Measurements from ENCODE around the gene CDCA4.

The CDCA4 gene

DNA sequence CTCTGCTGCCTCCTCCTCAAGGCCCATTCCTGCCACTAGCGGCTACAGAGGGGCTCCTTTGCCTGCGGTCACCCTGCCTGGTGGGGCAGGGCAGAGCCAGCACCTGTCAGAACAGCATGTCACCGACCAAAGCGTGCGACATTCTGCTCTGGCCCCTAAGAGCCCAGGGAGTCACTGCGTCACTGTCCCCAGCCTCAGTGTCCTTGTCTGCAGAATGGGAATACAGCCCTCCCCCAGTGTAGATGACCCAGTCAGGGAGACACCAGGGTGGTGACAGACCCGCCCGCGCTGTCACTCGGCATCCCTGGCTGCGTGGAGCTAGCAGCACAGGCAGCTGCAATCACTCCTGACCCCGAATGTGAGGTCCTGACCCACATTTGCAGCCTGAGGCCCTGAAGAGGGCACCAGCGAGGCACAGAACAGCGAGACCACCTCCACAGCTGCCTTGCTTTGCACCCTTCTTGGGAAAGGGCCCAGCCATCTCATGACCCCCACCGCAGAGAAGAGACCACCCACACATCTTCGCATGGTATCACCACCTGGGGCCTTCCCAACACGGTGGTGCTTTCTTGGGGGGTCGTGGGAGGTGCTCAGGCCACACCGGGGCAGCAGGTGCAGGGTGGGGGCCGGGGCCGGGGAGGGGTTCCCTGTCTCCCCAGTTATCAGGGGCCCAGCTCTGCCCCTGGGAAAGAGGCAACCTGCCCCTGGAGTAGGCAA, 45.2 kb downstream of the CDCA4 start:
- no peak for DNase-seq (ENCODE audit: low spot score)

- DNase-seq (ENCODE audit: low spot score) = no peak
These were observed 46.1 kb downstream of the CDCA4 start for GRCh38 chr14:104974665-104975390.

- DNase-seq (ENCODE audit: low spot score) = no peak
These were observed 46.7 kb downstream of the CDCA4 start for GRCh38 chr14:104974146-104974541.

- no peak for DNase-seq (ENCODE audit: low spot score)
These were observed 47.3 kb downstream of the CDCA4 start for GRCh38 chr14:104973385-104974145.

GRCh38 chr14:104973135-104973384, 47.8 kb downstream of the CDCA4 start:
- DNase-seq (ENCODE audit: low spot score) = no peak

DNA sequence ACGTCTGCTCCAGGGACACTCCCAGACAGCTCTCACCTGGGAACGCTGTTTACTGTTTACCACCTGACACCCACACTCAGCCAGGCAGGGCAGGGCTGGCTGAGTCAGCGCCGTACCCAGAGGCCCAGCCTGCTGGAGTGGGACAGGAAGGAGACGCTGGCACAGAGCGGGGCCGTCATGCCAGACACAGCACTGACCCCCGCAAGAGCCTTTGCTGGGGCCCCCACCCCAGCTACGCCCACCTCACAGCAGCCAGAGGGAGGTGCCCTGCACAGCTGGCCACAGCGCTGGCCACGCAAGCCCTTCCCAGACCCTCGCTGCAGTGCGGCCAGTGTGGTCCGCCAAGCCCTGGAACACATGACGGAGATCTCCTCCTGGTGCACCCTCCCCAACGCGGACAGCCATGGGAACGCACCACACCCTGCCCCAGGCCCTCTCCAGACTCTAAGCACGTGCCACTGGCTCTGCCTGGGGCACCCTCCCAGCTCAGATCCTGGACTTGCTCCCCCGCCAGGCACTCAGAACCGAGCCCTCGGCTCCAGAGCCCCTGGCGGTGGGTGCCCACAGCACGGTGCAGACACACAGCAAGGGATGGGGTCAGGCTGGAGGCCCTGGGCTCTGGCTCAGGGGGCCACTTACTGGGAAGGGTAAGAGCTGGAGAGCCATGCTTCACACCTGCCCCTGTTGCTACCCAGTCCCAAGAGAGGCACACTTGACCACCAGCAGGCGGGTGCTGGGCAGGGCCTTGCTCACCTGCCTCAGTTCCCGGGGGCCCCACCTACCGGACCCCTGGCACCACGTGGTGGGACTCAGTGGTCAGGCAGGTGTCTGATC, 48.4 kb downstream of the CDCA4 start:
- no peak for DNase-seq (ENCODE audit: low spot score)

- DNase-seq (ENCODE audit: low spot score) = no peak
These were observed 49.2 kb downstream of the CDCA4 start for GRCh38 chr14:104971447-104972240.

DNA sequence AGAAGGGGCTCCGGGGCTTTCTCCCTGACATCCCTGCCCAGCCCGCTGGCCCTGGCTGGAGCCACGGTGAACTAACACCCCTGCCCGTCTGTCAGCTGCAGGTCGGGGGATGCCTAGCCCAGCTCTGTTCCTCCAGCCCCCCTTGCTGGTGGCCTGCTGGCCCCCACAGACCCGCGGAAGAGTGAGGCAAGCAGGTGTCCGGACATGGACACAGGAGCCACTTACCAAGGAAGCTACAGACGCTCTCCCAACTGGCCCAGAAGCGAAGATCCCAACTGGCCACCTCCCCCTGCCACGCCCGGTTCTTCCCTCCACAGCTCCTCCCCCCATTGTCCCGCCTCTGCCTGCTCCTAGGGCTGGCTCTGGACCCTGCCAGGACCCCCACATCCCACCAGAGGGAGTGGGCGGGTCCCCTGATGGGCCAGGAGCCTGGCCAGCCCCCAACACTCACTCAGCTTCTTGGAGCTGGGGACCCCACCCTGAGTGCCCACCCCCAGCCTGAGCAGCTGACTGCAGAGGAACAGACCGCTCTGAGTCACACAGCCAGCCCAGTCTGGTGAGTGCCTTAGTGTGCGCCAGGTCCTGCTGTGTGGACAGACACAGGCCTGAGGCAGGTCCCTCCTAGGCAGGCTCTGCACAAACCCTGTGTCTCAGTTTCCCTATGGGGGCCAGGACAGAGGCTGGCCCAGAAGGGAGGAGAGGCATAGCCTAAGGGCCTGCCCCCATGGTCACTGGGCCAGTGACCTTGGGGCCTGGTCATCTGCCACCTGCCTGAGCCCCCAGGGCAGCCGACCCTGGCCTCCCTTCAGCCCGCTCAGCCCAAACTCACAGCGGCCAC, 50.4 kb downstream of the CDCA4 start:
- no peak for DNase-seq (ENCODE audit: low spot score)

DNA sequence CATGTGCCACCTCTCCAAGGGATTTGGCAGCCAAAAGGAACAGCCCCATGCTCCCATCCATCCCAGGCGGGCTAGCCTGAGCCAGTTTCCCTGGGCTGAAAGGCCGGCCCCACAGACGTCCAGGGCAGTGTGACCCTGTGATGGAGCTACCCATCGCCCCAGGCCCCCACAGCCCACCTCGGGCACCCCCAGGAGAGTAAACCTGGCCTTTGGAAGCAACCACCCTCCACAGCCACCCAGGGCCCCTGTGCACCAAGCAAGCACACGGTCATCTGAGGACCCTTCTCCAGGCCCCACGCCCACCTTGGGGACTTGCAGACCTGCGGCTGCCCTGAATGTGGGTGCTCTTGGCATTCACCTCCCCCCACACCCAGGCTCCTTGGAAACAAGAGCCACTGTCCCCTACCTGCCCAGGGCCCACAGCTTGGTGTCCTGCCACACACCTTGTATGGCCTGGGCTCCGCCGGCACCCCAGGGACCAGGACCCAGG, 51.1 kb downstream of the CDCA4 start:
- DNase-seq (ENCODE audit: low spot score) = no peak

DNA sequence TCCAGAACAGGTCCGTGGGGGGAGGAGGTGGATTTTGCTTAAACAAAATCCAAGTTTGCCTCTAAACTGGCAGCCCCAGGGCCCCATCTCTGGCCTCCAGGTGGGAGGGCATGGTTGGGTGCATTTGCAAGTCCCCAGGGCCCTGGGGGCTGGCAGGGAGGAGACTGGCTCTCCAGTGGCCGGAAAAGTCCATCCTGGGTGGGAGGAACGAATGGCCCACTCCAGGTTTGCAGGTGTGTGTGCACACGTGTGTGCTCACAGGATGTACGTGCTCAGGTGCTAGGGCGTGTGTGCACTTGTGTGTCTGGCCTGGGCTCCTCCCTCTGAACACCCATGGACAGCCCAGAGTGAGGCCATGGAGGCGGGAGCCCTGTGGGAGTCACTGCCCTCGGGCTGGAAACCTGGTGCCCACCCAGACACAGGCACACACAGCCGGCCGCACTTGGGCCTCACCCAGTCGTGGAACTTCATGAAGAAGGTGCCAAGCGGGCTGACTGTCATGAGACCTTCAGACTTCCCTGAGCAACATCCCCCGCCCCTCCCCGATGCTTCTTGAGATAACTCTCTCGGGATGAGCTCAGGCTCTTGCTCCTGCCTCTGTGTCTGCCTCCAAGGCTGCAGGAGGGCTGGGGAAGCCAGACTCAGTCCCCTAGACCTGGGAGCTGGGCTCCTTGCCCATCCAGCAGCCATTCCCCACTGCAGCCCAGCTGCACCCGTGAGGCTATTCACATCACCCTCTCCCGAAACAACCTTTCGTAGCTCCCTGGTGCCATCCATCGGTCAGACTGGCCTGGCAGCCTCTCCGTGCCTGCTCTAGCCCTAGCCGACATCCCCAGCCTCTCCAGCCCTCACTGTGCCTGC, 52.1 kb downstream of the CDCA4 start:
- no peak for DNase-seq (ENCODE audit: low spot score)

GRCh38 chr14:104968153-104968527, 52.7 kb downstream of the CDCA4 start:
- no peak for DNase-seq (ENCODE audit: low spot score)

GRCh38 chr14:104967386-104968152, 53.3 kb downstream of the CDCA4 start:
- no peak for DNase-seq (ENCODE audit: low spot score)

DNA sequence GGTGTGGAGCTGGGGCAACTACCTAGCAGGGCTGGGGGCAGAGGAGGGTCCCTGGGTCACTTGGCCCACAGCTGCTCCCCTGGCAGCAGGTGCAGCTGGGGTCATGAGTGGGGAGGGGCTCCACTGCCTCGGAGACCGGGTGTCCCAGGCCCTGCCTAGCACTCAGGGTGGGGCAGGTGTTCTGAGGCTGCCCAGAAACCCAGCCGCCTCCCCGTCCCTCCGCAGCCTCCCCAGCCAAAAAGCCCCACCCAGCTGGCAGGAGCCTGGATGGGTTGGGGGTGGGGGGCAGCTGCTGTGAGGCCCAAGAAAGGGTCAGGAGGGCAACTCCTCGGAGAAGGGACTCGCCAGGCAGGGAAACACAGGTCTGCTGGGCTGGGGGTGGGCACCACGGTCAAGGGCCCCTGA, 53.9 kb downstream of the CDCA4 start:
- DNase-seq (ENCODE audit: low spot score) = no peak

DNA sequence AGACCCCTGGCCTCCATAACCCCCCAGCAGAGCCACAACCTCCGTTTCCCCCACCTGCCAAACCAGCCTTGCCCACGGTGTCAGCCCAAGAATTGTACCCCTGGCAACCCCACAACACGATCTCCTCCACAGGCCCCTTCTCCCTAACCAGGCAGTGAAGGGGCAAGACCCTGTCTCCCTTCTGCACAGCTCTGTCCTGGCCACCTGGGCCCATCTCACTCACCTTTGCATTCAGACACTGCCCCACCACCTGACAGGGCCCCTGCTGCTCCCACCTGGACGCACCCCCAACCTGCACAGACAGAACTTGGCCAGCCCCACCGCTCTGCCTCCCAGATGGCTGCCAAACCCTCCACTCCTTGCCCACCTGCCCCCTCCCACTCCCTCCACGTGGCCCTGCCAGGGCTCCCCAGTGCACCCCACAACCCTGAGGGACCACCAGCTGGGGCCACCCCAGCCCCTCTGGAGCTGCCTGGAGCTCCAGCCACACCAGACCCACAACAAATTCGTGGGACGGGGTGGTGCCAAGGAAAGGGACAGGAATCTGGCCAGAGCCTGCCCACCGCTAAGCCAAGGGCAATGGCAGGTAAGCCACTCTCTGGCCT, 54.5 kb downstream of the CDCA4 start:
- DNase-seq (ENCODE audit: low spot score) = no peak

DNA sequence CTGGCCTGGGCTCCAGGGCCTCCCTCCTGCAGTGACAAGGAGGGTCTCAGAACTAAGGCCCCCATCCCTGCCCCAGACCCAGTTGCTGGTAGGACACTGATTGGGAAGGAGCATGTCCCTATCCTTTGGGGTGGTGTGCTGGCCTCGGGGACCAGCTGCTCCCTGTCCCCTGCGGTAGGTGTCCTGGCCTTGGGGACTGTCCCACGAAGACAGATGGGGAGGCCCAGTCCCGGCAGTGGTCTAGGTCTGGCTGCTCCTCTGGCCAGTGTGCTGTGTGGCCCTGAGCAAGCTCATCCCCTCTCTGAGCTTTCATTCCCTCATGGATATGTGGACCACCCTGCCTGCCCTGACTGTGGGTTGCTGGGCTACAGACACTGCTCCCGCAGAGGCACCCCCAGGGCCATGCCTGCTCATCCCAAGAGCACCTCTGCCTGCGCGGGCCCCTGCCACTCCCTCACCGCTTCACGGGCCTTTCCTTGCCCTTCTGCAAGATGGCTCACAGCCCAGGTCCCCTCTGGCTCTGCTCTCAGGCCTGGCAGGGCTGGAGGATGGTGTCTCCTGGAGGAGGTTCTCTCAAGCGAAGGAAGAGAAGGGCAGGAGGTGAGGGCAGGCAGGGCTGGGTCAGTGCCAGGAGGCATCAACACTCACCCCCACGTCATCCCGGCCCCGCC, 55.2 kb downstream of the CDCA4 start:
- no peak for DNase-seq (ENCODE audit: low spot score)

GRCh38 chr14:104964546-104964945, 56.3 kb downstream of the CDCA4 start:
- no peak for DNase-seq (ENCODE audit: low spot score)

Data from pons (tissue), 1 donor.